ENCODE results near the gene ELOA.

DNA sequence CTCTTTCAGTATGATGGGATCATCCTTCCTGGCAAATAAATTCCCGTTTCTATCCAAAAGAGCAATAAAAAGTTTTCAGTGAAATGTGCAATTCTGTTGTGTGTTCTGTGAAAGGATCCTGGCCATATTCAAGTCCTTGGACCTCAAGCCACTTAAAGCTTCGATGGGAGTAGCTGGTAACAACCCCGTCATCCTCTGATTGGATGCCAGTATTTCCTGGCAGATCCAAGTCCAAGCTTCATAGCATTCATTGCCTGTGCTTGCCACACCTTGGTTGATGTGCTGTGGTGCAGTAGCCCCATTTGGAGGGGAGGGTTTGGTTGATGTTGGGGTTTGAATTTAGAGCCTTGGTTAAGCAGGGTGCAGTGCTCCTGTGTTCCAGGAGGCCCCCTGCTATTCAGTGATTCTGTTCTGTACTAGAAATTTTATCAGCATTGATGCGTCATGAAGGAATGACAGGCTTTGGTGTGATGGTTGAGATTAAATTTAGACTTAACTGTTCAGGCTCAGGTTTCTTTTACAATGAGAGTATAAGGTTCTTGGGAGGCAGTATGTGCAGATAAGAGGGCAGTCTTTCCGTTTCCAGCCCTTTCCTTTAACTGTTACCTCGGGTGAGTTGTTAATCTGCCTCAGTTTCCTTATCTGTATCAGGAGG, 46.8 kb upstream of the ELOA start:
- TF ChIP-seq EZH2 (IDR thresholded peaks at IDR 0.05) (no peak), EZH2phosphoT487 (IDR thresholded peaks at IDR 0.05) (no peak)
- TF ChIP-seq, protein P1, sequence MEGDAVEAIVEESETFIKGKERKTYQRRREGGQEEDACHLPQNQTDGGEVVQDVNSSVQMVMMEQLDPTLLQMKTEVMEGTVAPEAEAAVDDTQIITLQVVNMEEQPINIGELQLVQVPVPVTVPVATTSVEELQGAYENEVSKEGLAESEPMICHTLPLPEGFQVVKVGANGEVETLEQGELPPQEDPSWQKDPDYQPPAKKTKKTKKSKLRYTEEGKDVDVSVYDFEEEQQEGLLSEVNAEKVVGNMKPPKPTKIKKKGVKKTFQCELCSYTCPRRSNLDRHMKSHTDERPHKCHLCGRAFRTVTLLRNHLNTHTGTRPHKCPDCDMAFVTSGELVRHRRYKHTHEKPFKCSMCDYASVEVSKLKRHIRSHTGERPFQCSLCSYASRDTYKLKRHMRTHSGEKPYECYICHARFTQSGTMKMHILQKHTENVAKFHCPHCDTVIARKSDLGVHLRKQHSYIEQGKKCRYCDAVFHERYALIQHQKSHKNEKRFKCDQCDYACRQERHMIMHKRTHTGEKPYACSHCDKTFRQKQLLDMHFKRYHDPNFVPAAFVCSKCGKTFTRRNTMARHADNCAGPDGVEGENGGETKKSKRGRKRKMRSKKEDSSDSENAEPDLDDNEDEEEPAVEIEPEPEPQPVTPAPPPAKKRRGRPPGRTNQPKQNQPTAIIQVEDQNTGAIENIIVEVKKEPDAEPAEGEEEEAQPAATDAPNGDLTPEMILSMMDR (IDR thresholded peaks at IDR 0.05) = no peak
